HG02970 (cell line): ENCODE data around the gene OR5AL1.
"Not testable (repeated sequence)": the region's sequence is repeated elsewhere in the genome, so short reads cannot be mapped to it uniquely, and the experiment has no call there.

Experiments
- ATAC-seq: cut with Tn5 transposase; IDR thresholded peaks from one replicate; pipeline ENCODE4 v1.9.1; 2021; ENCODE audit warnings: mild to moderate bottlenecking, moderate library complexity, moderate number of reproducible peaks; ENCODE audit not compliant: unreplicated experiment, low FRiP score

Gene OR5AL1

GRCh38 chr11:56412396-56412795 is at the start of gene OR5AL1:
TSS of gene OR5AL1 (plus strand) at chr11:56412696.
- ATAC-seq, result no peak

DNA sequence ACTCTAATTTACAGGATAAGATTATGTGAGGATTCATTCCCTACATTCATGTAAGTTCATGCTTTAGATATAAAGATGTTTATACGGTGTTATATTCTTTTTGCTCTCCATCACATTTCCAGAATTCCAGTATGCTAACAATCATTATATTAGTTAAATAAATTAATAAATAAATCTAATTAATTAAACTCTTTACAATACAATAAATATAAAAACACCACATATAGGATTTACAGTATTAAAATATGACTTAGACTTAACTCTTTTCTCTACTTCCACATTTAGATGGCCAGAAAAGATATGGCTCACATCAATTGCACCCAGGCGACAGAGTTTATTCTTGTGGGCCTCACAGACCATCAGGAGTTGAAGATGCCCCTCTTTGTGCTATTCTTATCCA is 37.2 kb upstream of the OR5AL1 start, which contains the start of gene OR8U1:
TSS of gene OR8U1 (plus strand) at position 301 of the 400 bp plus-strand sequence. CDS start at position 301, 0 bp downstream.
- ATAC-seq, result no peak

DNA sequence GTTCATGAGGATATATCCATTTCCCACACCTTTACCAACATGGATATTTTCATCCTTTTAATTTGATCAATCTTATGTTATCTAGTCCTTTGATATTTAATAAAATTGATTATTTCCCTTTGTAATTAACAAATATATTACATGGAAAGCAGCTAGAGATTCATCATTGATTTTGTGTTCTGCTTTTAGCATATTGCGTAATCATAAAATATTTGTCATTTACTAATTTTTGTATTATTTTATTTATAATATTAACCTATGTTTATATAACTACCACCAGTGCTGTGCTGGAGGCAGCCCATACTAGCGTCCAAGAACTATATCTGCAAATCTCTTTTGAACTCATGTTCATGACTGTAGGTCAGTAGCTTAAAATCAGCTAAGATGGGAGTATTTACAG is 32.4 kb upstream of the OR5AL1 start:
- ATAC-seq, result no peak

GRCh38 chr11:56394381-56394780 is 18.1 kb upstream of the OR5AL1 start:
- no peak for ATAC-seq

GRCh38 chr11:56396047-56396446 is 16.4 kb upstream of the OR5AL1 start:
- no peak for ATAC-seq

GRCh38 chr11:56401858-56402461 is 10.5 kb upstream of the OR5AL1 start:
- not testable (repeated sequence) for ATAC-seq

GRCh38 chr11:56404393-56404792 is 8.1 kb upstream of the OR5AL1 start:
- ATAC-seq, result no peak

GRCh38 chr11:56410801-56411200 is 1.7 kb upstream of the OR5AL1 start:
- no peak for ATAC-seq

DNA sequence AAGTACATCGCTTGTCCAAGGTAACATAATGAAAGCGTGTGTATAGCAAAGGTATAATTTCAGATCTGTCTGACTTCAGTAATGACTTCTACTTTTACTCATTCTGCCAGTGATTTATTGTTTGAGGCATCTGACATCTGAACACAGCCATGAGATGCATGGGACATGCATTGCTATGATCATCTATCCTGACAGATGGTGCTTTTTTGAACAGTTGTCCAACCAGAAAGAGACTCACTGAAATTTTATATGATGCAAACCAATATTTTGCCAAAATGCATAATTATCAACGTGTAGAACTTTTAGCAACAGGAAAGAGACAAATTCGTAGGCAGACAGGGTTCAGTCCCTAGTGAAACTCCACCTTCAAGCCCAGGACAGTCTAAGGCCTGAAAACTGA is 41.0 kb downstream of the OR5AL1 start:
- no peak for ATAC-seq

DNA sequence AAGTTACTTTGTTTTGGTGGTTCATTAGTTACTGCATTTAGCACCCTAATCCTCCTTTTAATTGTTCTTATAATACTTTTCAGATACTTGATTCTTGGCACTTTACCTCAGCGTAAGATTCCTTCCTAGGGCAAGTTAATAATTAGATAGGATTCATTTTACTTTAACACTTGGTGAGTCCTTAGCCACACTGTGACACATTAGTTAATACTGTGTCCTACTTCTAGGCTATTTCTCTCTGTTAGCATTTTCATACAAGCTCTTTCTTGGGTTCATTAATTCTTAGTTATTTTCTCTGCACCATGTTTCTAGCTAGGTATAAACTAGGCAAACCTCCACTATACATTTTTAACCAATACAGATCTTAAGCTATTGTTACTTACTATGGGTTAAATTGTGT is 44.6 kb downstream of the OR5AL1 start:
- no peak for ATAC-seq
